ENCODE measurements around the gene SLC17A9.
"Not testable (repeated sequence)": the region's sequence is repeated elsewhere in the genome, so short reads cannot be mapped to it uniquely, and the experiment has no call there.

SLC17A9 gene

DNA sequence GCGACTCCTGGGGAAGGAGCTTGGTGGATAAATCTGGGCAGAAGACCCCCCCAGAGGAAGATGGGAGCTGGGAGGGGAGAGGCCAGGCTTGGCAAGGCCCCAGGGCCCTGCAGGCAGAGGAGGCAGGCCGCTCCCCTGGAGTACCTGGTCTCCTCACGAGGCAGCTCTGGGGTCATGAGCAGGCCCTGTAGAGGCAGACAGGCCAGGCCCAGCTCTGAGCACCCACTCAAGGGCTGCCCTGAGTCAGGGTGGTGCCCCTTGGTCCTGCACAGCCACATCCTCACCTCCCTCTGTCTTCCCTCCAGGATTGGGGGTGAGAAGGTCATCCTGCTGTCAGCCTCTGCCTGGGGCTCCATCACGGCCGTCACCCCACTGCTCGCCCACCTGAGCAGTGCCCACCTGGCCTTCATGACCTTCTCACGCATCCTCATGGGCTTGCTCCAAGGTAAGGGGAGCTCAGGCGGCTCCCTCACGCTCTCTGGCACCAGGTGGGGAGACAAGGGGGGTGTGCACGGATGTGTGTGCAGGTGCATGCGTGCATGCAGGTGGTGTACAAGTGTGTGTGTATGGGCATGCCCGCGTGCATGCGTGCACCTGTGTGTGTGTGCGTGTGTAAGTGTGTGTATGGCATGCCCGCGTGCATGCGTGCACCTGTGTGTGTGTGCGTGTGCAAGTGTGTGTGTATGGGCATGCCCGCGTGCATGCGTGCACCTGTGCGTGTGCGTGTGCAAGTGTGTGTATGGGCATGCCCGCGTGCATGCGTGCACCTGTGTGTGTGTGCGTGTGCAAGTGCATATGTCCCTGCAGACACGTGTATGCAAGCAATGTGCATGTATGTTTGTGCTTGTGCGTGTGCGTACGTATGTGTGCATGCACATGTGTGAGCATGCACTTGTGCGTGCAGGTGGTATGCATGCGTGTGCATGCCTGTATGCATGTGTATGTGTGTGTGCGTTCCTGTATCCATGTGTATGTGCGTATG is 4.9 kb downstream of the SLC17A9 start:
- in situ Hi-C loops (cut with HindIII; ENCODE audit: low pct_unique_long_range_greater_than_20kb, low sequenced_read_pairs), result no loop called here
- no peak for DNase-seq (ENCODE audit: low read depth in 1 of 2, low spot score in 1 of 2)
- TF ChIP-seq JUND (IDR thresholded peaks at IDR 0.05; ENCODE audit: low read depth), result no peak

DNA sequence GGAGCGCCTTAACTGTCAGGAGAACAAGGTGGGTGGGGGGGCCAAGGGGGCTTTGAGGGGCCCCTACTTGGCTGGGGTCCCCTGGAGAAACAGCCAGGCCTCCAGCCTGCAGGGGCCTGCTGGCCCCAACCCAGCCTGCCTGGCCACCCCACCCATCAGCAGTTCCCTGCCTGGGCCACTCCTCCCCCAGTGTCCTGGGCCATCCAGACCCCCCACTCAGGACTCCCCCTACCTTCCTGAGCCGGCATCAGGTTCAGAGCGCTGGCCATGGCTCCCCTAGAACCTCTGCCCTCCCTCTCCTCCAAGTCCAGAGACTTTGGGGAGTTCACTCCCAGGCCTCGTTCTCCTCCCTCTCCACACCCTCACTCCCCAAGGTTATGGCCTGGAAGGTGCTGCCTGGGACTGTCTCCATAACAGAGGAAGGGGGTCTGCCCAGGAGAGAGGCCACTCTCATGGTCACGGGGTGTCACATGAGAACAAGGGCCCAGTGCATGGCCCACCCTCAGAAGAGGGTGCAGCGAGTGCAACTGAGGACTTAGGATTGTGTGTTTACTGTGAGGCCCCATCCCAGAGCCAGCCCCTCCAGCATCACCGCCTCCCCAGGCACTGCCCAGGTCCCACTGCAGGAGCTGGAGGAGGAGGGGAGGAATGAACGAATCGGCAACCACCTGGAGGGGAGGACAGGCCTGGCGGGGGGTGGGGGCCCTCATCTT is 6.0 kb downstream of the SLC17A9 start:
- no peak for DNase-seq (ENCODE audit: low read depth in 1 of 2, low spot score in 1 of 2)
- no peak for TF ChIP-seq JUND (IDR thresholded peaks at IDR 0.05; ENCODE audit: low read depth)
- in situ Hi-C loops (cut with HindIII; ENCODE audit: low pct_unique_long_range_greater_than_20kb, low sequenced_read_pairs), result no loop called here

- no peak for DNase-seq (ENCODE audit: low read depth in 1 of 2, low spot score in 1 of 2)
- TF ChIP-seq JUND (IDR thresholded peaks at IDR 0.05; ENCODE audit: low read depth), result no peak
- in situ Hi-C loops (cut with HindIII; ENCODE audit: low pct_unique_long_range_greater_than_20kb, low sequenced_read_pairs), result no loop called here
Observed at GRCh38 chr20:62959101-62959971, 6.8 kb downstream of the SLC17A9 start.

DNA sequence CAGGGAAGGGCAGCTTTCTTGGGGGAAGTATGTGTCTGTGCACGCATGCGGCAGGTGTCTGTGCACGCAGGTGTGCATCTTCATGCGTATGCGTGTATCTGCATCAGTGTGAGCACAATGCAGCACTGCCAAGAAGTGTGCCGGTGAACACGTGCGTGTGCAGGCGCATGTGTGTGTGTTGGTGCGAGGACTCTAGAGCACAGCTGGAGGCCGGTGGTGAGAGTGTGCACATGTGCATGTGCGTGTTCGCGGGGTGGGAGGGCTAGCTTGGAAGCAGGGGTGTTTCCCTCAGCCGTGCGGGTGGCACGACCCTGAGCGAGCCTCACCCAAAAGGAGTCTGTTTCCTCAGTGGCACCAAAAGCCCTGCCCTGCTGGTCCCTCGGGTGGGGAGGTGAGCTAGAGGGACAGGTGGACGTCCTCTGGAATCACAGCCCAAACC is 7.5 kb downstream of the SLC17A9 start:
- in situ Hi-C loops (cut with HindIII; ENCODE audit: low pct_unique_long_range_greater_than_20kb, low sequenced_read_pairs), result no loop called here
- no peak for TF ChIP-seq JUND (IDR thresholded peaks at IDR 0.05; ENCODE audit: low read depth)
- no peak for DNase-seq (ENCODE audit: low read depth in 1 of 2, low spot score in 1 of 2)

- DNase-seq (ENCODE audit: low read depth in 1 of 2, low spot score in 1 of 2); in situ Hi-C loops (cut with HindIII; ENCODE audit: low pct_unique_long_range_greater_than_20kb, low sequenced_read_pairs): not testable (repeated sequence)
Observed at GRCh38 chr20:62960446-62961309, 8.2 kb downstream of the SLC17A9 start.

GRCh38 chr20:62961310-62961783 is 8.8 kb downstream of the SLC17A9 start:
- TF ChIP-seq JUND (IDR thresholded peaks at IDR 0.05; ENCODE audit: low read depth), result no peak
- no peak for DNase-seq (ENCODE audit: low read depth in 1 of 2, low spot score in 1 of 2)
- in situ Hi-C loops (cut with HindIII; ENCODE audit: low pct_unique_long_range_greater_than_20kb, low sequenced_read_pairs), result no loop called here

DNA sequence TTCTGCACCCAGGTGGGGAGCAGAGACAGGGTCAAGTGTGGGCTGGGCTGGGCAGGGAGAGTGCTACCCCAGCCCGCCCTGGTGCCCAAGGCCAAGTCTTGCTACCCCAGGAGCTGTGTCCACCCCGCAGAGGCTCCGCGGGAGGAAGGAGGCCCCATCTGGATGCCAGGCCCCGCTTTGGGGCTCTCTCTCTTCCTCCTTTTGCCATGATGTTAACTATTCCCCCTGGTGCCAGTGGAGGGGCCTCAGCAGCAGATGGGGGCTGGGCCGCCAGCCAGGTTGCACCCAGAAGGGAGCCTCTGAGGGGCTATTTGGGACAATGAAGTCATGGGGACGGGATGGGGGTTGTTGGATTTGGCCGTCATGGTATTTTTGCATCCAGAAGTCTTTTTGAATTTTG is 9.3 kb downstream of the SLC17A9 start:
- no peak for TF ChIP-seq JUND (IDR thresholded peaks at IDR 0.05; ENCODE audit: low read depth)
- in situ Hi-C loops (cut with HindIII; ENCODE audit: low pct_unique_long_range_greater_than_20kb, low sequenced_read_pairs), result no loop called here
- DNase-seq (ENCODE audit: low read depth in 1 of 2, low spot score in 1 of 2), result no peak

DNA sequence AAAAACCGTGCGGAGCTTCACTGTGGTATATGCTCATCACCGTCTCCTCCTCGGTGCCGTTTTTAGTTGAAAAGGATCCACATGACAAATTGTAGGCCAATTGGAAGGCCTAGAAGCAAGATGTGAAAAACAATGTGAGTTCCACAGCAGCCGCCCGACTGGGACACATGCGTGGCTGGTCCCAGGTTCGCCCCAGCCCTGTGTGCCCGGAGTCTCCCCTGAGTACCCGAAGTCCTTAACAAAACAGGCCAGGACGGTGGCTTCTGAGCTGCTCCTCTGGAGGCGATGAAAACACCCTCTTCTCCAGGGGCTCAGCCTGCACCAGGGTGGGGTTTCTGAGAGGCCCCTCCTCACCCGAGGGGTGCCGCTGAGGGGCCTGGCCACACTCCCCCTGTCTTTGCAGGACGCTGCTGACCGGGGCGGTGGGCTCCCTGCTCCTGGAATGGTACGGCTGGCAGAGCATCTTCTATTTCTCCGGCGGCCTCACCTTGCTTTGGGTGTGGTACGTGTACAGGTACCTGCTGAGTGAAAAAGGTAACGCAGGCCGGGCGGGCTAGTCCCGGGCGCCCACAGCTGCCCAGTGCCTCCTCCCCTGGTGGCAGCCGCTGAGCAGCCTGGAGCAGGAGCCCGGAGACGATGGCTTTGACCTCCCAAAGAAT is 9.8 kb downstream of the SLC17A9 start:
- TF ChIP-seq JUND (IDR thresholded peaks at IDR 0.05; ENCODE audit: low read depth), result no peak
- DNase-seq (ENCODE audit: low read depth in 1 of 2, low spot score in 1 of 2), result no peak
- in situ Hi-C loops (cut with HindIII; ENCODE audit: low pct_unique_long_range_greater_than_20kb, low sequenced_read_pairs), result no loop called here

- in situ Hi-C loops (cut with HindIII; ENCODE audit: low pct_unique_long_range_greater_than_20kb, low sequenced_read_pairs), result no loop called here
Observed at GRCh38 chr20:62962891-62963613, 10.5 kb downstream of the SLC17A9 start.

GRCh38 chr20:62963614-62964397 is 11.3 kb downstream of the SLC17A9 start:
- in situ Hi-C loops (cut with HindIII; ENCODE audit: low pct_unique_long_range_greater_than_20kb, low sequenced_read_pairs), result no loop called here
- no peak for DNase-seq (ENCODE audit: low read depth in 1 of 2, low spot score in 1 of 2)
- no peak for TF ChIP-seq JUND (IDR thresholded peaks at IDR 0.05; ENCODE audit: low read depth)

More at GRCh38 chr20:62962891-62963613, 10.5 kb downstream of the SLC17A9 start:
- TF ChIP-seq JUND (IDR thresholded peaks at IDR 0.05; ENCODE audit: low read depth), result no peak
- DNase-seq (ENCODE audit: low read depth in 1 of 2, low spot score in 1 of 2), result no peak

Data from T47D (cell line).